Measurements from ENCODE around the gene DNAJC27.

GRCh38 chr2:24898122-24899109 is 73.3 kb downstream of the DNAJC27 start:
- TF ChIP-seq CTCF (conservative IDR thresholded peaks at IDR 0.05; ENCODE audit: low read length) (no peak), EZH2phosphoT487 (IDR thresholded peaks at IDR 0.05; ENCODE audit: borderline replicate concordance) (no peak)
